ENCODE data around the gene ANTXR1.
"Not testable (repeated sequence)": the region's sequence is repeated elsewhere in the genome, so short reads cannot be mapped to it uniquely, and the experiment has no call there.

Gene ANTXR1

GRCh38 chr2:69164061-69164778 lies 151.2 kb downstream of the ANTXR1 start:
- no peak for DNase-seq (ENCODE audit: low read depth in 2 of 2)

- DNase-seq (ENCODE audit: low read depth in 2 of 2) = no peak
Measured at GRCh38 chr2:69165091-69165880, 152.3 kb downstream of the ANTXR1 start.

- no peak for DNase-seq (ENCODE audit: low read depth in 2 of 2)
Measured at GRCh38 chr2:69166465-69166811, 153.5 kb downstream of the ANTXR1 start.

GRCh38 chr2:69166812-69167468 lies 154.0 kb downstream of the ANTXR1 start:
- DNase-seq (ENCODE audit: low read depth in 2 of 2) = no peak

GRCh38 chr2:69167469-69167822 lies 154.5 kb downstream of the ANTXR1 start:
- DNase-seq (ENCODE audit: low read depth in 2 of 2) = no peak

GRCh38 chr2:69168144-69168813 lies 155.3 kb downstream of the ANTXR1 start:
- no peak for DNase-seq (ENCODE audit: low read depth in 2 of 2)

- no peak for DNase-seq (ENCODE audit: low read depth in 2 of 2)
Measured at GRCh38 chr2:69168950-69169654, 156.1 kb downstream of the ANTXR1 start.

- DNase-seq (ENCODE audit: low read depth in 2 of 2) = peak in 1 of 2 donors; percentile 6
Measured at GRCh38 chr2:69169655-69170389, 156.8 kb downstream of the ANTXR1 start.

- no peak for DNase-seq (ENCODE audit: low read depth in 2 of 2)
Measured at GRCh38 chr2:69170661-69171060, 157.7 kb downstream of the ANTXR1 start.

- no peak for DNase-seq (ENCODE audit: low read depth in 2 of 2)
Measured at GRCh38 chr2:69171116-69171896, 158.3 kb downstream of the ANTXR1 start.

- no peak for DNase-seq (ENCODE audit: low read depth in 2 of 2)
Measured at GRCh38 chr2:69171897-69172525, 159.0 kb downstream of the ANTXR1 start.

- no peak for DNase-seq (ENCODE audit: low read depth in 2 of 2)
Measured at GRCh38 chr2:69173706-69174105, 160.7 kb downstream of the ANTXR1 start.

GRCh38 chr2:69174211-69174610 lies 161.2 kb downstream of the ANTXR1 start:
- not testable (repeated sequence) for DNase-seq (ENCODE audit: low read depth in 2 of 2)

GRCh38 chr2:69175790-69176715 lies 163.1 kb downstream of the ANTXR1 start:
- no peak for DNase-seq (ENCODE audit: low read depth in 2 of 2)

GRCh38 chr2:69177063-69177771 lies 164.2 kb downstream of the ANTXR1 start:
- DNase-seq (ENCODE audit: low read depth in 2 of 2) = no peak

- DNase-seq (ENCODE audit: low read depth in 2 of 2) = no peak
Measured at GRCh38 chr2:69177785-69178636, 165.0 kb downstream of the ANTXR1 start.

GRCh38 chr2:69178756-69179155 lies 165.8 kb downstream of the ANTXR1 start:
- no peak for DNase-seq (ENCODE audit: low read depth in 2 of 2)
